HFFc6 (cell line): ENCODE data around the gene PXN. TPM values are rescaled to one million over a fixed set of nuclear protein-coding genes. Genes with fewer than 3 reads are reported as not detected.

ENCODE experiments used
- DNase-seq: peaks from one replicate; pipeline ENCODE4 v3.0.0-alpha.2; 2018
- H3K27ac Mint-ChIP-seq: 2 replicates; pipeline ENCODE4 v1.8.0; 2020; ENCODE audit warnings: mild to moderate bottlenecking, mixed read lengths
- H3K27me3 Mint-ChIP-seq: 2 replicates; pipeline ENCODE4 v1.8.0; 2021; ENCODE audit warnings: mild to moderate bottlenecking, moderate library complexity, mixed read lengths; ENCODE audit not compliant: insufficient read depth
- H3K36me3 Mint-ChIP-seq: 2 replicates; pipeline ENCODE4 v1.8.0; 2021; ENCODE audit warnings: low read depth, mixed read lengths
- H3K4me1 Mint-ChIP-seq: 2 replicates; pipeline ENCODE4 v1.8.0; 2020; ENCODE audit warnings: low read depth, mixed read lengths
- H3K4me3 Mint-ChIP-seq: 2 replicates; pipeline ENCODE4 v1.8.0; 2020; ENCODE audit warnings: mild to moderate bottlenecking, moderate library complexity, mixed read lengths
- H3K9me3 Mint-ChIP-seq: 2 replicates; pipeline ENCODE4 v1.8.0; 2020; ENCODE audit warnings: mild to moderate bottlenecking, mixed read lengths
- CTCF ChIP-seq: fragments of 200-600 bp; sonication (generic); IDR thresholded peaks from 2 replicates; pipeline ENCODE4 v1.5.0; 2021; ENCODE audit warnings: antibody characterized with exemption, mild to moderate bottlenecking
- total RNA-seq, 6 experiments: library from RNA; stranded (reverse); fragmentation: NEBNext Ultra II Directional; extraction: Animal tissue kit (Norgen Biotek cat#: 25700); gene quantifications; 2 replicates in 1 of 6; 3 replicates in 5 of 6; pipeline ENCODE4 v1.2.3, GENCODE V29; 2021

PXN gene
- total RNA-seq, 6 experiments from 2014 or later = 219 to 290 (median 253) TPM

- peak overlapping the region; percentile 76 for H3K27ac Mint-ChIP-seq
- H3K4me3 Mint-ChIP-seq = no peak overlapping the region
- DNase-seq = no peak
- peaks cover 29% of the 10 kb centered on the region for H3K36me3 Mint-ChIP-seq
- no peak for TF ChIP-seq CTCF
- H3K4me1 Mint-ChIP-seq = peaks cover 25% of the 10 kb centered on the region
- peaks cover 3% of the 10 kb centered on the region for H3K27me3 Mint-ChIP-seq
- no peaks in the 10 kb centered on the region for H3K9me3 Mint-ChIP-seq
Observed at GRCh38 chr12:120168337-120168736, 97.2 kb downstream of the PXN start.

GRCh38 chr12:120167529-120168095 lies 97.9 kb downstream of the PXN start:
- TF ChIP-seq CTCF = no peak
- Mint-ChIP-seq H3K4me3 (no peak overlapping the region), H3K36me3 (peaks cover 27% of the 10 kb centered on the region), H3K4me1 (peaks cover 25% of the 10 kb centered on the region), H3K27ac (peak overlapping the region; percentile 76), H3K9me3 (no peaks in the 10 kb centered on the region), H3K27me3 (peaks cover 3% of the 10 kb centered on the region)
- no peak for DNase-seq

- Mint-ChIP-seq H3K4me3 (no peak overlapping the region), H3K36me3 (peaks cover 14% of the 10 kb centered on the region), H3K27ac (no peak overlapping the region), H3K9me3 (no peaks in the 10 kb centered on the region), H3K27me3 (peaks cover 3% of the 10 kb centered on the region), H3K4me1 (peaks cover 18% of the 10 kb centered on the region)
- TF ChIP-seq CTCF = no peak
- DNase-seq = no peak
Observed at GRCh38 chr12:120164293-120164692, 101.2 kb downstream of the PXN start.

GRCh38 chr12:120162763-120163162 lies 102.8 kb downstream of the PXN start:
- H3K9me3 Mint-ChIP-seq = no peaks in the 10 kb centered on the region
- no peak overlapping the region for H3K27ac Mint-ChIP-seq
- H3K4me3 Mint-ChIP-seq = no peak overlapping the region
- DNase-seq = no peak
- TF ChIP-seq CTCF = no peak
- no peaks in the 10 kb centered on the region; the same call in 1 of the 2 replicates for H3K27me3 Mint-ChIP-seq
- H3K4me1 Mint-ChIP-seq = peaks cover 7% of the 10 kb centered on the region
- peaks cover 11% of the 10 kb centered on the region for H3K36me3 Mint-ChIP-seq

- Mint-ChIP-seq H3K27ac (no peak overlapping the region), H3K36me3 (peaks cover 18% of the 10 kb centered on the region), H3K9me3 (no peaks in the 10 kb centered on the region), H3K4me3 (no peak overlapping the region), H3K4me1 (no peaks in the 10 kb centered on the region), H3K27me3 (no peaks in the 10 kb centered on the region; the same call in 1 of the 2 replicates)
- DNase-seq = no peak
- no peak for TF ChIP-seq CTCF
Observed at GRCh38 chr12:120161852-120162251, 103.7 kb downstream of the PXN start.

Other genes starting within 250 kb of the PXN start
- 10 to 100 TPM; 50.5 to 62.0 (median 55.3) TPM for gene RAB35, start 149.0 kb downstream of the PXN start, total RNA-seq
- 100 to 1,000 TPM in 1 of 6 experiments, 10 to 100 TPM in 5; 76.5 to 102 (median 83.1) TPM for gene GCN1, start 71.0 kb downstream of the PXN start, total RNA-seq
- gene RPLP0, start 64.6 kb downstream of the PXN start, total RNA-seq = 1,000 to 10,000 TPM; 2,131 to 2,494 (median 2,241) TPM
- gene RNU4-2, start 26.2 kb upstream of the PXN start, total RNA-seq = 1,000 to 10,000 TPM in 5 of 6 experiments, 100 to 1,000 TPM in 1; 743 to 2,047 (median 1,452) TPM
- gene RNU4-1, start 27.5 kb upstream of the PXN start, total RNA-seq = 1,000 to 10,000 TPM in 4 of 6 experiments, 100 to 1,000 TPM in 2; 766 to 1,512 (median 1,200) TPM
- gene SIRT4, start 36.6 kb upstream of the PXN start, total RNA-seq = 1 to 10 TPM in 3 of 6 experiments, under 1 TPM in 3; 0.84 to 2.1 (median 1.1) TPM
- not detected for gene PLA2G1B, start 62.0 kb upstream of the PXN start, total RNA-seq
- gene MSI1, start 103.4 kb upstream of the PXN start, total RNA-seq = not detected
- gene COX6A1, start 172.4 kb upstream of the PXN start, total RNA-seq = 100 to 1,000 TPM; 356 to 391 (median 373) TPM
- 10 to 100 TPM; 37.9 to 49.0 (median 41.6) TPM for gene TRIAP1, start 180.7 kb upstream of the PXN start, total RNA-seq
- gene GATC, start 180.7 kb upstream of the PXN start, total RNA-seq = 10 to 100 TPM; 16.3 to 30.9 (median 24.0) TPM
- gene SRSF9, start 204.0 kb upstream of the PXN start, total RNA-seq = 100 to 1,000 TPM; 232 to 247 (median 238) TPM
- gene DYNLL1, start 230.4 kb upstream of the PXN start, total RNA-seq = 100 to 1,000 TPM; 530 to 650 (median 609) TPM